Activated B cell treated with CpG ODN at 0.5 μM for 24 hours (primary cell): Measurements from ENCODE around the gene BDP1. TPM values are rescaled to one million over a fixed set of nuclear protein-coding genes. Genes with fewer than 3 reads are reported as not detected.
"Not testable (repeated sequence)": the region's sequence is repeated elsewhere in the genome, so short reads cannot be mapped to it uniquely, and the experiment has no call there.

ENCODE experiments used
- ATAC-seq: fragments of 200-7000 bp; cut with Tn5 transposase; one replicate; pipeline ENCODE4 v1.10.0; 2021; ENCODE audit warnings: low read depth, mild to moderate bottlenecking, moderate library complexity
- CTCF ChIA-PET: fragments of 350-600 bp; sonication (Branson Sonifier 250); formaldehyde crosslinking; loops from one replicate; lab custom pipeline; 2021; ENCODE audit warnings: antibody characterized with exemption; lab: Charles Lee
- POLR2A ChIA-PET: fragments of 350-600 bp; sonication (Branson Sonifier 250); formaldehyde crosslinking; loops from one replicate; lab custom pipeline; 2021; ENCODE audit warnings: antibody characterized with exemption; lab: Charles Lee
- DNase-seq: peaks from one replicate; pipeline ENCODE4 v3.0.0; 2022
- H3K27ac Mint-ChIP-seq: one replicate; pipeline ENCODE4 v1.8.0; 2020; ENCODE audit warnings: mixed read lengths
- H3K27me3 Mint-ChIP-seq: one replicate; pipeline ENCODE4 v1.8.0; 2021; ENCODE audit warnings: mixed read lengths
- H3K36me3 Mint-ChIP-seq: one replicate; pipeline ENCODE4 v1.8.0; 2021; ENCODE audit warnings: low read depth, mixed read lengths
- H3K4me1 Mint-ChIP-seq: one replicate; pipeline ENCODE4 v1.8.0; 2021; ENCODE audit warnings: mixed read lengths
- H3K4me3 Mint-ChIP-seq: one replicate; pipeline ENCODE4 v1.8.0; 2020; ENCODE audit warnings: mild to moderate bottlenecking, mixed read lengths
- H3K9me3 Mint-ChIP-seq: one replicate; pipeline ENCODE4 v1.8.0; 2020; ENCODE audit warnings: mixed read lengths
- intact Hi-C: fragments of 100-400 bp; cut with micrococcal nuclease; formaldehyde crosslinking; loops from one replicate; pipeline ENCODE4 v1.15.1; 2024
- total RNA-seq: library from RNA; stranded (reverse); gene quantifications from 2 replicates; pipeline ENCODE4 v1.2.3, GENCODE V29; 2022
- TF ChIP-seq, protein P1 (sequence below): fragments of 200-600 bp; IDR thresholded peaks from one replicate; pipeline ENCODE4 v1.8.0; 2022; ENCODE audit warnings: antibody characterized with exemption, mild to moderate bottlenecking

Gene BDP1
- total RNA-seq, 1 donor from 2014 or later = 50.4 TPM

DNA sequence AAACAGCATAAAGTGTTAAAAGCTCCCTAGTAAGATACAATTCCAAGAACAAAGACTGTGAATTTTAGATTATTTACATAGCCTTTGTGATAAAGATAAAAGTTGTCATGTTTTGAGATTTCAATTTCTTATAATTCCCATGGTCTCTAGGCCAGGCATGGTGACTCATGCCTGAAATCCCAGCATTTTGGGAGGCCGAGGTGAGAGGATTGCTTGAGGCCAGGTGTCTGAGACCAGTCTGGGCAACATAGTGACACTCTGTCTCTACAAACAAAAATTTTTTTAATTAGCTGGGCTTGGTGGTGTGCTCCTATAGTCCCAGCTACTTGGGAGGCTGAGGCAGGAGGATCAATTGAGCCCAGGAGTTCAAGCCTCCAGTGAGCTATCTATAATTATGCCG, 48.1 kb downstream of the BDP1 start:
- DNase-seq = no peak
- Mint-ChIP-seq H3K4me3 (no peak overlapping the region), H3K4me1 (no peaks in the 10 kb centered on the region), H3K36me3 (peaks cover 87% of the 10 kb centered on the region), H3K9me3 (no peaks in the 10 kb centered on the region), H3K27ac (no peak overlapping the region), H3K27me3 (no peaks in the 10 kb centered on the region)
- intact Hi-C loops = no loop called here
- CTCF ChIA-PET = no interaction called here
- no peak for ATAC-seq
- POLR2A ChIA-PET = no interaction called here
- TF ChIP-seq, protein P1, sequence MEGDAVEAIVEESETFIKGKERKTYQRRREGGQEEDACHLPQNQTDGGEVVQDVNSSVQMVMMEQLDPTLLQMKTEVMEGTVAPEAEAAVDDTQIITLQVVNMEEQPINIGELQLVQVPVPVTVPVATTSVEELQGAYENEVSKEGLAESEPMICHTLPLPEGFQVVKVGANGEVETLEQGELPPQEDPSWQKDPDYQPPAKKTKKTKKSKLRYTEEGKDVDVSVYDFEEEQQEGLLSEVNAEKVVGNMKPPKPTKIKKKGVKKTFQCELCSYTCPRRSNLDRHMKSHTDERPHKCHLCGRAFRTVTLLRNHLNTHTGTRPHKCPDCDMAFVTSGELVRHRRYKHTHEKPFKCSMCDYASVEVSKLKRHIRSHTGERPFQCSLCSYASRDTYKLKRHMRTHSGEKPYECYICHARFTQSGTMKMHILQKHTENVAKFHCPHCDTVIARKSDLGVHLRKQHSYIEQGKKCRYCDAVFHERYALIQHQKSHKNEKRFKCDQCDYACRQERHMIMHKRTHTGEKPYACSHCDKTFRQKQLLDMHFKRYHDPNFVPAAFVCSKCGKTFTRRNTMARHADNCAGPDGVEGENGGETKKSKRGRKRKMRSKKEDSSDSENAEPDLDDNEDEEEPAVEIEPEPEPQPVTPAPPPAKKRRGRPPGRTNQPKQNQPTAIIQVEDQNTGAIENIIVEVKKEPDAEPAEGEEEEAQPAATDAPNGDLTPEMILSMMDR = no peak

DNA sequence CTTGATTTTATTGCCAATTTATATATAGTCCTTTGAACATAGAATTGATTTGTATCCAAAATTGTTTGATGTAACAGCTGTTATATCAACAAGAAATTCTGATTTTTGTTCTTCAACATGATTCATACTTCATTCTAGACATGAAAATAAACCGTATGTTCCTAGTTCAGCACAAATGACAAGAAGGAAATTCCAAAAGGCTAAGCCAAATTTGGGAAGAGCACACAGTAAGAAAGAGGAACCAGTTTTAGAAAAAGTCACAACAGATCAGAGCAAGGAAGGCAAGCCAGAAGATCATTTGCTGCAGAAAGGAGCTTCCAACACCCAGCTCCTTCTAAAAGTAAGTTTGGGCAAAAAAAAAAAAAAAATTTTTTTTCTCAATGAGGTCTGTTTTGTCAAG, 66.7 kb downstream of the BDP1 start:
- Mint-ChIP-seq H3K9me3 (peaks cover 2% of the 10 kb centered on the region), H3K27ac (no peak overlapping the region), H3K36me3 (peaks cover 70% of the 10 kb centered on the region), H3K4me3 (no peak overlapping the region), H3K4me1 (no peaks in the 10 kb centered on the region), H3K27me3 (no peaks in the 10 kb centered on the region)
- ATAC-seq = no peak
- ChIA-PET POLR2A (no interaction called here), CTCF (no interaction called here)
- TF ChIP-seq, protein P1 = no peak
- DNase-seq = no peak
- intact Hi-C loops = no loop called here

DNA sequence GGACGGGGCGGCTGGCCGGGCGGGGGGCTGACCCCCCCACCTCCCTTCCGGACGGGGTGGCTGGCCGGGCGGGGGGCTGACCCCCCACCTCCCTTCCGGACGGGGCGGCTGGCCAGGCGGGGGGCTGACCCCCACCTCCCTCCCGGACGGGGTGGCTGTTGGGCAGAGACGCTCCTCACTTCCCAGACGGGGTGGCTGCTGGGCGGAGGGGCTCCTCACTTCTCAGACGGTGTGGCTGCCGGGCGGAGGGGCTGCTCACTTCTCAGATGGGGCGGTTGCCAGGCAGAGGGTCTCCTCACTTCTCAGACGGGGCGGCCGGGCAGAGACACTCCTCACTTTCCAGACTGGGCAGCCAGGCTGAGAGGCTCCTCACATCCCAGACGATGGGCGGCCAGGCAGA, 70.2 kb downstream of the BDP1 start:
- POLR2A ChIA-PET, H3K4me3 Mint-ChIP-seq, H3K27ac Mint-ChIP-seq, H3K9me3 Mint-ChIP-seq, H3K4me1 Mint-ChIP-seq, DNase-seq, CTCF ChIA-PET, H3K27me3 Mint-ChIP-seq, ATAC-seq, intact Hi-C loops: not testable (repeated sequence)
- peaks cover 60% of the 10 kb centered on the region for H3K36me3 Mint-ChIP-seq

DNA sequence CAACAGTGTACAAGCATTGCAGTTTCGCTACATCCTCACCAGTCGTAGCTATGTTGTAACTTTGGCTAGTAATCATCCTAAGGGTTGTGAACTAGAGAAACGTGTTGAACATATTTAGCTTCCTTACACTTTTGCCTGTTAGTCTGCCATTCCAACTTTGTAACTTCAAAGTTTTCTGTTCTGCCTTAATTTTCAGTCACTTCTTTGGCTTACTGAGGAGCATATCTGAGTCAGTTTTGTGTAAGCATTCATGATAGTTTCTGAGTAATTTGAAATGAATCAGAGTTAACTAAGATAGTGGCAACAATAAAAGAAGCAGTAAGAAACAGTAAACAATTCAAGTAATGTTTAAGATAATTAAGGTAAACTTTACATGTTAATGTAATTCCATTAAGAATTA, 72.8 kb downstream of the BDP1 start:
- Mint-ChIP-seq H3K4me3 (no peak overlapping the region), H3K4me1 (no peaks in the 10 kb centered on the region), H3K27me3 (no peaks in the 10 kb centered on the region), H3K36me3 (peaks cover 59% of the 10 kb centered on the region), H3K9me3 (no peaks in the 10 kb centered on the region), H3K27ac (no peak overlapping the region)
- ATAC-seq (no peak), DNase-seq (no peak)
- ChIA-PET CTCF (no interaction called here), POLR2A (interaction anchor here (0.7 kb wide), 1 partner anchor 795 kb away, joined by 10 read pairs; no protein-coding TSS in a partner anchor)
- TF ChIP-seq, protein P1 = no peak
- intact Hi-C loops = no loop called here

DNA sequence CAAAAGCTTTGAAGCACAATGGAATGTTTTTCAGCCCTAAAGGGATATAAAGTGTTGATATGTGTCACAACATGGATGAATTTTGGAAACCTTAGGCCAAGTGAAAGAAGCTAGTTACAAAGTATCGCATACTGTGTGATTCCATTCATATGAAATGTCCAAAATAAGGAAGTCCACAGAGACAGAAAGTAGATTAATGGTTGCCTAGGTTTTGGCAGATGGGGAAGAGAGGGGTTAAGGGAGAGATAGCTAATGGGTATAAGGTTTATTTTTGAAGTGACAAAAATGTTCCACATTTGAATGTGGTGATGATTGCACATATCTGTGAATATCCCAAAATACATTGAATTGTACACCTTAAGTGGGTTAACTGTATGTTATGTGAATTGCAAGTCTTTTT, 74.2 kb downstream of the BDP1 start:
- ChIA-PET CTCF (no interaction called here), POLR2A (no interaction called here)
- intact Hi-C loops = no loop called here

More for the DNA sequence above, 74.2 kb downstream of the BDP1 start:
- Mint-ChIP-seq H3K9me3 (no peaks in the 10 kb centered on the region), H3K36me3 (peaks cover 62% of the 10 kb centered on the region), H3K4me3 (no peak overlapping the region), H3K27me3 (no peaks in the 10 kb centered on the region), H3K27ac (no peak overlapping the region), H3K4me1 (peaks cover 5% of the 10 kb centered on the region)
- TF ChIP-seq, protein P1 = no peak
- ATAC-seq (no peak), DNase-seq (no peak)
